ENCODE data around the gene P2RX5.

P2RX5 gene

DNA sequence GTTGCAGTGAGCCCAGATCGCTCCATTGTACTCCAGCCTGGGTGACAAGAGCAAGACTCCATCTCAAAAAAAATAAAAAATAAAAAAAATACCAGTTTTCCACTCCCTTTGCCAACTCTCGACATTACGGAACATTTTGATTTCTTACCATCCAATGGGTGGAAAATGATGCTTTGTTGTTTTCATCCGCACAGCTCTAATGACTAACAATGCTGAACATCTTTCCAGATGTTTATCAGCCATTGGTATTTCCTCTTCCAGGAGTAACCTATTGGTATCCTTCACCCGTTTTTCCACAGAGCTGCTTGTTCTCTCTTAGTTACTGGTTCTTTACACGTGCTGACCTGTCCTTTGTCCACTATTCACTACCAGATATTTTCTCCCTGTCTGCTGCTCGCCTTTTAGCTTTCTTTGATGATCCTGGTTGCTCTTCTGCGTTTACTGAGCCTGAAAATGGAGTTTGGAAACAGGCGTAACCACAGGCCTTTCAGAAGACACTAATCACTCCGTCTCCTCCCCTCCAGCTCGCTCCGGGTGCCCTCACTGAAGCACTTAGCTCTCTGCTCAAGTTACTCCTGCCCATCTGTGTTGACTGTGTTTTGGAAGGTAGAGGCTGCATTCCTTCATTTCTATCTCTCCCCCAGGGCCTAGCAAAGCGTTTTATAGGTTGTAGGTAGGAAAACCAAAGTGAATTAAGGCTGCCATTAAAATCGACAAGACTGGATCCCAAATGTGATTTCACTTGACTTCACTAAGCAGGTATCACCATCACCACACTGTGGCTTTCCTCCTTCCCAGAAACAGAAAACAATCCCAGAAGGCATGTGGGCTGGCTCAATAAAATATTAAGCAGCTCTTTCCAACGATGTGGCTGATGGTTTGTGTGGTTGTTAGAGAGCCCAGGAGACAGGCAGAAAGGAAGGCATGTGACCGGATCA is 68.9 kb downstream of the P2RX5 start:
- in situ Hi-C loops (cut with MboI; ENCODE audit: low sequenced_read_pairs), result no loop called here

Measured in hTERT RPE-1 (cell line).